H9 (cell line): ENCODE results near the gene MRGPRG. TPM values are rescaled to one million over a fixed set of nuclear protein-coding genes. Genes with fewer than 3 reads are reported as not detected.

ENCODE experiments used
- DNase-seq: peaks from one replicate; pipeline ENCODE4 v3.0.0-alpha.2; 2017
- H2AFZ ChIP-seq: one replicate; pipeline ENCODE4 v1.6.1; 2013; ENCODE audit warnings: mild to moderate bottlenecking, low read length, control low read depth, moderate library complexity
- H2AK5ac ChIP-seq: 2 replicates; pipeline ENCODE4 v1.6.1; 2013; ENCODE audit warnings: low read length, control low read depth, mixed read lengths; ENCODE audit not compliant: insufficient read length
- H2BK120ac ChIP-seq: one replicate; pipeline ENCODE4 v1.6.1; 2013; ENCODE audit warnings: low read depth, mild to moderate bottlenecking, low read length, control low read depth, inconsistent platforms; ENCODE audit not compliant: poor library complexity, severe bottlenecking
- H2BK12ac ChIP-seq: 2 replicates; pipeline ENCODE4 v1.6.1; 2013; ENCODE audit warnings: low read length, control low read depth, mixed read lengths, low read depth; ENCODE audit not compliant: insufficient read length
- H2BK15ac ChIP-seq: 2 replicates; pipeline ENCODE4 v1.6.1; 2013; ENCODE audit warnings: low read depth, low read length, control low read depth
- H2BK20ac ChIP-seq: one replicate; pipeline ENCODE4 v1.6.1; 2013; ENCODE audit warnings: low read depth, mild to moderate bottlenecking, low read length, control low read depth, inconsistent platforms; ENCODE audit not compliant: poor library complexity, severe bottlenecking
- H2BK5ac ChIP-seq: 2 replicates; pipeline ENCODE4 v1.6.1; 2013; ENCODE audit warnings: low read length, control low read depth, mixed read lengths; ENCODE audit not compliant: insufficient read length
- H3K14ac ChIP-seq: 2 replicates; pipeline ENCODE4 v1.6.1; 2013; ENCODE audit warnings: low read length, control low read depth; ENCODE audit not compliant: insufficient read depth
- H3K18ac ChIP-seq: 2 replicates; pipeline ENCODE4 v1.6.1; 2013; ENCODE audit warnings: low read depth, mild to moderate bottlenecking, mixed read lengths, low read length, control low read depth; ENCODE audit not compliant: insufficient read length
- H3K23ac ChIP-seq: 2 replicates; pipeline ENCODE4 v1.6.1; 2013; ENCODE audit warnings: low read length, control low read depth, mixed read lengths, low read depth; ENCODE audit not compliant: insufficient read length
- H3K23me2 ChIP-seq: 2 replicates; pipeline ENCODE4 v1.6.1; 2013; ENCODE audit warnings: low read depth, mild to moderate bottlenecking, mixed read lengths, low read length, control low read depth; ENCODE audit not compliant: insufficient read length, poor library complexity, severe bottlenecking
- H3K27ac ChIP-seq: 2 replicates; pipeline ENCODE4 v1.5.1; 2013; ENCODE audit warnings: low read length, control low read depth, mixed read lengths, low read depth; ENCODE audit not compliant: insufficient read length
- H3K27me3 ChIP-seq: 2 replicates; pipeline ENCODE4 v1.6.1; 2013; ENCODE audit warnings: low read length, control low read depth, inconsistent platforms; ENCODE audit not compliant: insufficient read depth
- H3K4ac ChIP-seq: 2 replicates; pipeline ENCODE4 v1.6.1; 2013; ENCODE audit warnings: low read depth, mild to moderate bottlenecking, control low read depth, inconsistent platforms, low read length, moderate library complexity
- H3K4me1 ChIP-seq: 2 replicates; pipeline ENCODE4 v1.6.1; 2013; ENCODE audit warnings: low read length, control low read depth, inconsistent platforms; ENCODE audit not compliant: insufficient read depth
- H3K4me2 ChIP-seq: 2 replicates; pipeline ENCODE4 v1.6.1; 2013; ENCODE audit warnings: low read length, control low read depth, mixed read lengths; ENCODE audit not compliant: insufficient read length, insufficient read depth
- H3K56ac ChIP-seq: 2 replicates; pipeline ENCODE4 v1.6.1; 2013; ENCODE audit warnings: low read depth, mild to moderate bottlenecking, mixed read lengths, low read length, control low read depth; ENCODE audit not compliant: insufficient read length
- H3K79me1 ChIP-seq: 2 replicates; pipeline ENCODE4 v1.6.1; 2013; ENCODE audit warnings: low read depth, mild to moderate bottlenecking, moderate library complexity, low read length, control low read depth, inconsistent platforms; ENCODE audit not compliant: insufficient read depth, poor library complexity, severe bottlenecking
- H3K79me2 ChIP-seq: 2 replicates; pipeline ENCODE4 v1.6.1; 2013; ENCODE audit warnings: low read length, control low read depth, inconsistent platforms; ENCODE audit not compliant: insufficient read depth
- H3K9ac ChIP-seq: 2 replicates; pipeline ENCODE4 v1.6.1; 2013; ENCODE audit warnings: low read length, control low read depth, mixed read lengths; ENCODE audit not compliant: insufficient read length; ENCODE audit errors: extremely low read depth
- H3K9me3 ChIP-seq: one replicate; pipeline ENCODE4 v1.6.1; 2013; ENCODE audit warnings: low read depth, low read length, inconsistent platforms; ENCODE audit not compliant: control insufficient read depth
- H3T11ph ChIP-seq: one replicate; pipeline ENCODE4 v1.6.1; 2013; ENCODE audit warnings: mild to moderate bottlenecking, low read length, control low read depth, inconsistent platforms
- H4K20me1 ChIP-seq: one replicate; pipeline ENCODE4 v1.6.1; 2013; ENCODE audit not compliant: control insufficient read depth, insufficient read length, insufficient read depth
- H4K5ac ChIP-seq: 2 replicates; pipeline ENCODE4 v1.6.1; 2013; ENCODE audit warnings: low read depth, mild to moderate bottlenecking, mixed read lengths, low read length, control low read depth; ENCODE audit not compliant: insufficient read length
- H4K8ac ChIP-seq: replicated peaks from 2 replicates; pipeline ENCODE4 v1.6.1; 2013; ENCODE audit warnings: low read length, control low read depth, mixed read lengths, low read depth; ENCODE audit not compliant: insufficient read length
- H4K91ac ChIP-seq: 2 replicates; pipeline ENCODE4 v1.6.1; 2013; ENCODE audit warnings: low read depth, mild to moderate bottlenecking, moderate library complexity, mixed read lengths, low read length, control low read depth; ENCODE audit not compliant: insufficient read length
- H3K27ac Mint-ChIP-seq, 3 experiments: 2 replicates in 2 of 3; 3 replicates in 1 of 3; pipeline ENCODE4 v1.8.0; 2020 to 2021; ENCODE audit warnings: mixed read lengths in 3 of 3, mild to moderate bottlenecking in 1 of 3, moderate library complexity in 1 of 3
- H3K27me3 Mint-ChIP-seq: 2 replicates; pipeline ENCODE4 v1.8.0; 2021; ENCODE audit warnings: low read depth, mild to moderate bottlenecking, moderate library complexity, mixed read lengths
- H3K36me3 Mint-ChIP-seq, 3 experiments: 2 replicates in 2 of 3; 3 replicates in 1 of 3; pipeline ENCODE4 v1.8.0; 2020 to 2021; ENCODE audit warnings: low read depth in 3 of 3, mixed read lengths in 3 of 3; ENCODE audit not compliant: insufficient read depth in 1 of 3
- H3K4me1 Mint-ChIP-seq, 2 experiments: 2 replicates each; pipeline ENCODE4 v1.8.0; 2020; ENCODE audit warnings: mixed read lengths in 2 of 2
- H3K4me3 Mint-ChIP-seq, 2 experiments: 2 replicates in 1 of 2; 3 replicates in 1 of 2; pipeline ENCODE4 v1.8.0; 2020 to 2021; ENCODE audit warnings: mild to moderate bottlenecking in 2 of 2, mixed read lengths in 2 of 2, moderate library complexity in 1 of 2
- H3K9me3 Mint-ChIP-seq, 2 experiments: 2 replicates in 1 of 2; 3 replicates in 1 of 2; pipeline ENCODE4 v1.8.0; 2020; ENCODE audit warnings: mild to moderate bottlenecking in 2 of 2, mixed read lengths in 2 of 2, moderate library complexity in 1 of 2
- WGBS: extraction: QIAGEN DNeasy Blood & Tissue Kit; methylation state at CpG from one replicate; pipeline ENCODE4 v1.1.7; 2013; ENCODE audit warnings: missing lambda C conversion rate, low lambda C conversion rate, mixed read lengths; ENCODE audit not compliant: insufficient read length; ENCODE audit errors: extremely low coverage; 5-methylcytosine and 5-hydroxymethylcytosine counted together
- total RNA-seq: library from RNA; stranded (reverse); gene quantifications from 2 replicates; pipeline ENCODE4 v1.2.1, GENCODE V29; 2021
- TF ChIP-seq, protein P1 (sequence below): fragments of 200-600 bp; sonication (generic); conservative IDR thresholded peaks from 3 replicates; pipeline ENCODE4 v1.8.0; 2021; ENCODE audit warnings: antibody characterized with exemption, mild to moderate bottlenecking

Gene MRGPRG
- total RNA-seq, 1 experiment from 2014 or later: not detected

DNA sequence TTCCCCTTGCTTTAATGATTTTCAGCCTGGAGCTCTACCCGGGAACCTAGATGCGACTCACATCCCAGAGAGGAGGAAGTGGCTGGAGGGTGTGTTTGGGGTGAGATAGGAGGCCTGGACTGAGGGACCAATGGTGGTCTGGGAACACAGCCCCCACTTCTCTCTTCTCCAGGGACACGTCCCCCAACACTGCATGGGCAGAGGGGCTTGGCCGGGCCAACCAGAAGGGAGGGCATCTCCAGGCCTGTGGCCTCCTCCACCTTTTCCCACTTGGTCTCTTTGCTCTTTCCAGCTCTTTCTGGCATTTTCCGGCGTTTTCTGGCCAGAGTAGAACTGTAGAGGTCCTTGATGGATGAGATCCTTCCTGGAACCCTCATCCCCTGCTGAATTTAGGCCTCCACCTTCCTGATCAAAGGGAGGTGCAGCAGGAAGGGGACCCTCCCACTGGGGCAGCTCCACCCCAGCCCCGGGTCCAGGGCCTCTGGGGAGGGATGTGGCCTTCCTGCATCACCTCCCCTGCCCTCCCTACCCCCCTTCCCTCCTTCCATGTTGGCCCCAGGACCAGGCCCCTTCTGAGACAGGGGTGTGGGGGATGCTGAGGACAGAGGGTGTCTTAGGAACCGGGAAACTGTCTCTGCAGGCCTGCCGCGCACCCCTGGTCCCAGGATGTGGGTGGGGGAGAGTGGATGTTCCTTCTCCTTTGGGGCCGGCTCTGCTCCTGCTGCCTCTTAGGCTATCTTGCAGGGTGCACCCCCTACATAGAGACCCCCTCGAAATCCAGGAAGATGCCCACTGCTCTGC lies 24.4 kb downstream of the MRGPRG start:
- no peak for DNase-seq
- no peaks in the 10 kb centered on the region for H3K79me2 ChIP-seq
- H3K18ac ChIP-seq: no peak overlapping the region
- peaks cover 2% of the 10 kb centered on the region; the same call in 1 of the 2 replicates for H3K4me1 ChIP-seq
- Mint-ChIP-seq H3K27me3 (peaks cover 13% of the 10 kb centered on the region), H3K4me3 (no peak overlapping the region), H3K27ac (no peak overlapping the region), H3K4me1 (peaks cover 24 to 38% of the 10 kb centered on the region in 2 experiments), H3K9me3 (peaks cover 0 to 3% of the 10 kb centered on the region in 2 experiments; a peak in 1 of 5 replicates), H3K36me3 (no peaks in the 10 kb centered on the region; a peak in 1 of 7 replicates)
- no peaks in the 10 kb centered on the region for H3K23me2 ChIP-seq
- H3K4me2 ChIP-seq: no peak overlapping the region
- no peaks in the 10 kb centered on the region for H3K9me3 ChIP-seq
- no peak overlapping the region for H4K8ac ChIP-seq
- no peaks in the 10 kb centered on the region for H3K27me3 ChIP-seq
- H3K4ac ChIP-seq: no peak overlapping the region
- H2AK5ac ChIP-seq: no peak overlapping the region
- no peaks in the 10 kb centered on the region for H4K20me1 ChIP-seq
- H2BK5ac ChIP-seq: no peak overlapping the region
- H4K91ac ChIP-seq: no peak overlapping the region
- H2BK120ac ChIP-seq: no peak overlapping the region
- no CpG with 5 or more reads among the region's 12 CpGs for WGBS
- no peak overlapping the region for H3K27ac ChIP-seq
- H2BK15ac ChIP-seq: no peak overlapping the region
- TF ChIP-seq, protein P1, sequence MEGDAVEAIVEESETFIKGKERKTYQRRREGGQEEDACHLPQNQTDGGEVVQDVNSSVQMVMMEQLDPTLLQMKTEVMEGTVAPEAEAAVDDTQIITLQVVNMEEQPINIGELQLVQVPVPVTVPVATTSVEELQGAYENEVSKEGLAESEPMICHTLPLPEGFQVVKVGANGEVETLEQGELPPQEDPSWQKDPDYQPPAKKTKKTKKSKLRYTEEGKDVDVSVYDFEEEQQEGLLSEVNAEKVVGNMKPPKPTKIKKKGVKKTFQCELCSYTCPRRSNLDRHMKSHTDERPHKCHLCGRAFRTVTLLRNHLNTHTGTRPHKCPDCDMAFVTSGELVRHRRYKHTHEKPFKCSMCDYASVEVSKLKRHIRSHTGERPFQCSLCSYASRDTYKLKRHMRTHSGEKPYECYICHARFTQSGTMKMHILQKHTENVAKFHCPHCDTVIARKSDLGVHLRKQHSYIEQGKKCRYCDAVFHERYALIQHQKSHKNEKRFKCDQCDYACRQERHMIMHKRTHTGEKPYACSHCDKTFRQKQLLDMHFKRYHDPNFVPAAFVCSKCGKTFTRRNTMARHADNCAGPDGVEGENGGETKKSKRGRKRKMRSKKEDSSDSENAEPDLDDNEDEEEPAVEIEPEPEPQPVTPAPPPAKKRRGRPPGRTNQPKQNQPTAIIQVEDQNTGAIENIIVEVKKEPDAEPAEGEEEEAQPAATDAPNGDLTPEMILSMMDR: no peak
- H2AFZ ChIP-seq: no peak overlapping the region
- no peak overlapping the region; the same call in 1 of the 2 replicates for H3K14ac ChIP-seq
- H2BK20ac ChIP-seq: no peak overlapping the region
- no peak overlapping the region for H2BK12ac ChIP-seq
- no peak overlapping the region for H3K9ac ChIP-seq
- no peak overlapping the region for H4K5ac ChIP-seq
- no peak overlapping the region for H3T11ph ChIP-seq
- H3K79me1 ChIP-seq: no peaks in the 10 kb centered on the region
- no peak overlapping the region for H3K23ac ChIP-seq
- no peak overlapping the region for H3K56ac ChIP-seq
